VCaP (cell line): Measurements from ENCODE around the gene CDH8.

ENCODE experiments used
- H3K27ac ChIP-seq: fragments of 450-650 bp; 2 replicates; pipeline ENCODE4 v1.5.1; 2017
- TF ChIP-seq, protein P1 (sequence below): fragments of 450-650 bp; conservative IDR thresholded peaks from 2 replicates; pipeline ENCODE4 v1.5.1; 2017; ENCODE audit warnings: mild to moderate bottlenecking, moderate library complexity

CDH8 gene

DNA sequence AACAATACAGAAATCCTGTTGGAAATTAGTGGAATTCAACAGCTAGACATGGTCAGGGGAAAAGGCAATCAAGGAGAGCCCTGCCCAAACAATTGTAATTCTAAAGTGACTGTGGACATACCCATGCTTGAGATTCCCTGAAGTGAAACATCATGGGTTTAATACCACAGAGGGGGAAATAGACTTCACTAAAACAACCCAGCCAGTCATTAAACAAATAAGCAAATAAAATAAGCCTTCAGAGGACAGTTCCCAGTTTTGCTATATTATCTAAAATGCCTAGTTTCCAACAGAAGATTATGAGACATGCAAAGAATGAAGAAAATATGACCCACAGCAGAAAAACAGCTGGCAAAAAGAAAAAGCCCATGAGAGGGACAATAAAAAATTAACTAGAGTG lies 376.3 kb downstream of the CDH8 start:
- TF ChIP-seq, protein P1, sequence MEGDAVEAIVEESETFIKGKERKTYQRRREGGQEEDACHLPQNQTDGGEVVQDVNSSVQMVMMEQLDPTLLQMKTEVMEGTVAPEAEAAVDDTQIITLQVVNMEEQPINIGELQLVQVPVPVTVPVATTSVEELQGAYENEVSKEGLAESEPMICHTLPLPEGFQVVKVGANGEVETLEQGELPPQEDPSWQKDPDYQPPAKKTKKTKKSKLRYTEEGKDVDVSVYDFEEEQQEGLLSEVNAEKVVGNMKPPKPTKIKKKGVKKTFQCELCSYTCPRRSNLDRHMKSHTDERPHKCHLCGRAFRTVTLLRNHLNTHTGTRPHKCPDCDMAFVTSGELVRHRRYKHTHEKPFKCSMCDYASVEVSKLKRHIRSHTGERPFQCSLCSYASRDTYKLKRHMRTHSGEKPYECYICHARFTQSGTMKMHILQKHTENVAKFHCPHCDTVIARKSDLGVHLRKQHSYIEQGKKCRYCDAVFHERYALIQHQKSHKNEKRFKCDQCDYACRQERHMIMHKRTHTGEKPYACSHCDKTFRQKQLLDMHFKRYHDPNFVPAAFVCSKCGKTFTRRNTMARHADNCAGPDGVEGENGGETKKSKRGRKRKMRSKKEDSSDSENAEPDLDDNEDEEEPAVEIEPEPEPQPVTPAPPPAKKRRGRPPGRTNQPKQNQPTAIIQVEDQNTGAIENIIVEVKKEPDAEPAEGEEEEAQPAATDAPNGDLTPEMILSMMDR, result no peak
- no peak overlapping the region for H3K27ac ChIP-seq

DNA sequence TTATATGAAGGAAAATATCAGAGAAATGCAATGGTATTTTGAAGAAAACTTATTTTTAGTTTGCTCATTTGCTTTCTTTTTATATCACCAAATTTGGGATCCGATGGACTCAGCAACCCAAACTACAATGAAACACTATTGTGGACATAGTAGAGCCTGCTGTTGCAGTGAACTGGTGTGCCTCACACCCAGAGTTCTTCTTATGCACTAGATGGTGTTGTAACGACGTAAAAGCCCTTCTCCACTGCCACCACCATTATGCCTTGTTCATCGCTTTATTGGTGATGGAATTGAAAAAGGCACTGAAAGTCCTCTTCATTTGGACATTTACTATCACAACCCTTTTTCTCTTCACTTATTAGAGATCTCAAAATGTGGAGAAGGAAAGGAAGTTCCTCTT lies 381.3 kb downstream of the CDH8 start:
- no peak overlapping the region for H3K27ac ChIP-seq
- TF ChIP-seq, protein P1, result no peak

DNA sequence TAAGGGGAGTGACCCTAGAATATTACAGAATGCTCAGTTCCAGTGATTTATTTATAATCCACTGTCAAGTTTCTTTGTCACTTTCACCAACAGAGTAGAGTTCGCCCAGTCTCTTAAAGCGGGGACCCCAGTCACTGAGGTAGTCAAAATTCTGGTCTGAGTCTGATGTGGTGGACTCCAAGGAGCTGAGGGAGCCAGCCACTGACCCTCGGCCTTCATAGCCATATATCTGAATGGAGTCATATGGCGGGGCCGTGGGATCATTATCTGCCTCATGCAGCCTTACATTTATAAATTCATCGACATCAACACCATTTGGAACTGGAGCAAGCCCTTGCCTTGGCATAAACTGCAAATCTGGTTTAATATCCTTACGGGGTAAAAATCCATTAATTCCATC lies 382.7 kb downstream of the CDH8 start:
- TF ChIP-seq, protein P1, result no peak

DNA sequence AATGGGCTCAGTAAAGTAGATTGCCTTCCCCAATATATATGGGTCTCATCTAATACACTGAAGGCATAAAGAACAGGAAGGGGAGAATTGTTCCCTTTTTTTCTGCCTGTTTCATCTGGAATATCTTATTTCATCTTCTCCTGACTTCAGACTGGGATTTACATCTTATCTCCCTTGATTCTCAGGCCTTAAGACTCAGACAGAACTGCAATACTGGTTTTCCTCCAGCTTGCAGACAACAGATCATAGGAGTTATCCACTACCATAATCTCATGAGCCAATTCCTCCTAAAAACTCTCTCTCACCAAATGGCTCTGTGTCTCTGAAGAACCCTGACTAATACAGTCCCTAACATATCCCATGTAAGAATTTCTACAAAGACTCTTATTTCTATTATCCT lies 390.7 kb downstream of the CDH8 start:
- TF ChIP-seq, protein P1, result no peak

More for the DNA sequence above, 382.7 kb downstream of the CDH8 start:
- H3K27ac ChIP-seq, result no peak overlapping the region

DNA sequence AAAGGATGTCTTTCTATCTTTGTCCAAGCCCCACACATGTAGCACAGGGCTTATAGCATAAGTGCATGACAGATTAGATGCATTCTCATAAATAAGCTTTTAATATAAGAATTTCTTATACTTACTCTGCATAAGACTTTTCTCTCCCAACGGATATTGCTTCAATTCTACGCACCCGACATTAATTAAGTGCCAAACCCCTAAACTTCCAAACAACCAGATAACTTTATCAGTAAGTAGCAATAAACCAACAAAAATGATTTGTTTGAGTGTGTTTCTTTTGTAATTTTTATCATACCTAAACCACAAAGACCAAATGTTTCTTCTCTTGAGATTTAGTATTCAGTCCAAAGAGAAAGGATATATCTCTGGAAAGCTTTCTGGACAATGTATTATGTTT lies 391.5 kb downstream of the CDH8 start:
- TF ChIP-seq, protein P1, result no peak
- no peak overlapping the region for H3K27ac ChIP-seq

More for the DNA sequence above, 390.7 kb downstream of the CDH8 start:
- no peak overlapping the region for H3K27ac ChIP-seq

DNA sequence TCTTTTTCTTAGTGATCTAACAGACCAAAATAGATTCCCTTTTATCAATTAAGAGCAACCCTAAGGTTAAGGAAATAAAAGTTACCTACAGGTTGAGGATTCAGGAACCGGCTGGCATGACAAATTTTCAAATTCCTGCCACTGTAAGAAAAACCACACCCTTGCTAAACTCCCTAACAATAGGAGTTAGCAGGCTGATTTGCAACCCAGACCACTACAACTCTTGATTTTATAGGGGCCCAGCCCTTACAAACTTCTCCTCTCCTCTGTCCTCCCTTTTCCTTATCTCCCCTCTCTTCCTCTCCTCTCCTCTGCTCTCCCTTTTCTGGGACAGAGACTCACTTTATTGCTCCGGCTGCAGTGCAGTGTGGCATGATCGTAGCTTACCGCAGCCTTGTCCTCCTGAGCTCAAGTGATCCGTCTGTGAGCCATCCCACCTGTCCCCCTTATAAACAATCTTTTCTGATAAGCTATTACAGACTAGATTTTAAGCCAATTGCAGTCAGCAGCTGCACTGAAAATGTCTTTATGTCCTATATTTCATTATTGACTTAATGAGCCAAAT lies 418.9 kb downstream of the CDH8 start:
- no peak overlapping the region for H3K27ac ChIP-seq
- TF ChIP-seq, protein P1, result no peak

DNA sequence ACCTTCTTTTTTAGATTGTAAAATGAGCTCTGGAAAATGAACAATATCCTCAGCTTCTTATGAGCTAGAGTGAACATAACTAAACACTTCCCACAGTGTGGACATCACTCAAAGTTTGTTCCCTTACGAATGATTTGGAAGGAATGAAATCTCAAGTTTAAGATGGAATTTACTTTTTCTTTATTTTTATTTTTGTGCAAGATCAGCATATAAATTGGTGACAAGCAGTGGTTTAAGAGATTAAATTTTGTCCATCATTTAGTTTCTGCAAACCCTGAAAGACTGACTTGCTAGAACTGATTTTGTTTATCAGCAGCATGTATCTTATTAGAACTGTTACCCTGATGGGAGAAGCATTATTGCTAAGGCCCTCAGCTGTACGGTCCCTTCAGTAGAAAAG lies 420.1 kb downstream of the CDH8 start:
- TF ChIP-seq, protein P1, result no peak
- no peak overlapping the region for H3K27ac ChIP-seq
